Ureter (tissue), 1 donor: ENCODE results near the gene THRB. TPM values are rescaled to one million over a fixed set of nuclear protein-coding genes. Genes with fewer than 3 reads are reported as not detected.

ENCODE experiments used
- DNase-seq: peaks from one replicate; pipeline ENCODE4 v3.0.0-alpha.2; 2020; ENCODE audit warnings: low spot score
- total RNA-seq: library from RNA; stranded (reverse); gene quantifications from one replicate; pipeline ENCODE4 v1.2.4, GENCODE V29; 2023
- donor health status: DM: yes; HTN: yes; CAD: no.

The THRB gene
- total RNA-seq: 36.8 TPM

GRCh38 chr3:24494618-24495325 lies at the start of gene THRB:
Gene THRB (minus strand): TSS chr3:24494850.
- peak; percentile 82 for DNase-seq

- DNase-seq: no peak
These were observed 47.3 kb upstream of the THRB start for GRCh38 chr3:24541935-24542334.

- DNase-seq: no peak
These were observed 46.2 kb upstream of the THRB start for GRCh38 chr3:24540821-24541220.

- no peak for DNase-seq
These were observed 45.0 kb upstream of the THRB start for GRCh38 chr3:24539699-24540098.

- no peak for DNase-seq
These were observed 44.2 kb upstream of the THRB start for GRCh38 chr3:24538891-24539290.

- no peak for DNase-seq
These were observed 39.0 kb upstream of the THRB start for GRCh38 chr3:24533561-24534193.

GRCh38 chr3:24530471-24530870 lies 35.8 kb upstream of the THRB start:
- no peak for DNase-seq

GRCh38 chr3:24529210-24529609 lies 34.6 kb upstream of the THRB start:
- no peak for DNase-seq

GRCh38 chr3:24526640-24527212 lies 32.1 kb upstream of the THRB start:
- DNase-seq: no peak

- DNase-seq: no peak
These were observed 30.9 kb upstream of the THRB start for GRCh38 chr3:24525557-24525956.

- DNase-seq: no peak
These were observed 30.4 kb upstream of the THRB start for GRCh38 chr3:24525022-24525421.

- no peak for DNase-seq
These were observed 29.5 kb upstream of the THRB start for GRCh38 chr3:24523988-24524727.

GRCh38 chr3:24523215-24523614 lies 28.6 kb upstream of the THRB start:
- DNase-seq: no peak

GRCh38 chr3:24522146-24522579 lies 27.5 kb upstream of the THRB start:
- no peak for DNase-seq

- peak; percentile 61 for DNase-seq
These were observed 26.9 kb upstream of the THRB start for GRCh38 chr3:24521420-24522145.

- DNase-seq: peak; percentile 49
These were observed 26.3 kb upstream of the THRB start for GRCh38 chr3:24520976-24521419.

GRCh38 chr3:24520101-24520495 lies 25.4 kb upstream of the THRB start:
- no peak for DNase-seq

GRCh38 chr3:24519368-24520100 lies 24.9 kb upstream of the THRB start:
- no peak for DNase-seq

GRCh38 chr3:24518990-24519367 lies 24.3 kb upstream of the THRB start:
- DNase-seq: no peak

GRCh38 chr3:24514119-24514518 lies 19.5 kb upstream of the THRB start:
- no peak for DNase-seq

GRCh38 chr3:24513463-24513862 lies 18.8 kb upstream of the THRB start:
- DNase-seq: no peak
